ENCODE measurements around the gene UBE2D4.
"Not testable (repeated sequence)": the region's sequence is repeated elsewhere in the genome, so short reads cannot be mapped to it uniquely, and the experiment has no call there.

UBE2D4 gene

DNA sequence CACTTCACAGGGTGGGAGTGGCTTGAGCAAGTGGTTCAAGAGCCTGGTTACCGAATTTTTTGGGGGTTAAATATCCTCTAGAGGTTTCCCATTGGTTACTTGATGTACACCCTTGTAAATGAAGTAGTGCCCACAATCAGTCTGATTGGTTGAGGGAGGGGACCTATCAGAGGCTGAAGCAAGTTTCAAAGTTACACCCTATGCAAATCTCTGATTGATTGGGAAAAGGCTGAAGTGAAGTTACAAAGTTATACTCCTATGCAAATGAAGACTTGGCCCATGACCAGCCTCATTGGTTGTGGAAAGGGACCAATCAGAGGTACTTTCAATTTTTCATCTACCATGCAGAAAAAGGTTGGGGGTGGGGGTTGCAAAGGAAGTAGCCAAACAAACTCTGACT is 34.7 kb downstream of the UBE2D4 start:
- no peak for DNase-seq (ENCODE audit: low spot score)
- no peak for FAIRE-seq

DNA sequence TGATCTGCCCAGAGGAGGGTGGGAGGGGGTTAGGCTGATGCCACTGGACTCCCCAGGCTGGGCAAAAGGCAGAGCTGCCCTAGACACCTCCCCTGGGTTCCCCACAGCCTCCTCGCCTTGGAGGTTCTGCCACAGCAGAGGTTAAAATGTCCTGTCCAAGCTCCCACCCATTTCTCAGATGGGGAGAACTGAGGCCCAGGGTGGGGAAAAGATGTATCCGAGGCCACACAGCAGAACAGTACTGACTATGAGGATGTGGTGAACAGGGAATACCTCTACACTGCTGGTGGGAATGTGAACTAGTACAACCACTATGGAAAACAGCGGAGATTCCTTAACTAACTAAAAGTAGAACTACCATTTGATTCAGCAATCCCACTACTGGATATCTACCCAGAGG is 40.2 kb downstream of the UBE2D4 start:
- DNase-seq (ENCODE audit: low spot score); FAIRE-seq: not testable (repeated sequence)

DNA sequence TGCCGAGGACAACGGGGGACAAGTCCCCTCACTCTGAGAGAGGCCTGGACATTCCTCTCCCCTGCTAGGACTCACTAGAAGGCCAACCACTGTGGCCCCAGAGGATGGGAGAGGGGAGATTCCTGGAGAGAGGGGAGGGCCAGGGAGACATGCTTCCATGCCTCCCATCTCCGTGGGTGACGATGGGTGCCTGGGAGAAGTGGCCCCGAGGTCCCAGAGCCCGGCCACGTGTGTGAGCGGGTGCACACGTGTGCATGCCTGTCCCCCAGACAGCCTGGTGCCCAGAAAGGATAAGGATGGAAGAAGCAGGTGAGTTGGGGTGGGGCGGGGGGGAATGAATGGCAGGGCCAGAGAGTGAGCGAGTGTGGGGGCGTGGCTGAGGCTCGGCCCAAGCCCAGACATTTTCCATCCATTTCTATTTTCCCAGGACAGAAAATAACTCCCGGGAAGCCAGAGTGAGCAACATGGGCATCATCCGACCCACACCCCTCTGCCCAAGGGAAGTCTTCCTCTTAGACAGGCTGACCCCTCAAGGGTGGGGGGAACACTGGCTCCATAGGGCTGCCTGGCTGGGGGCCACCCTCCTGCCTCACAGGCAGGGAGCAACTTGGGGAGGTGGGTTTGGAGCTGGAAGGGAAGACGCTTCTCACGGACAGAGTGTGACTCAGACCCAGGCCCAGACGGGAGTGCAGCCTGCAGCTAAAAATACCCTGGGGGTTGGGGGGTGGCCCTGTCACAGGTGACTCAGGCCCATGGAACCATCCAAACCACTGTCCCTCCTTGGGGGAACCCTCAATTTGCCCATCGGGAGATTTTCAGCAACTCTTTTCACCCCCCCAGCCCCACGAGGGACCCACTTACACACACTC is 42.2 kb downstream of the UBE2D4 start:
- not testable (repeated sequence) for DNase-seq (ENCODE audit: low spot score); FAIRE-seq

DNA sequence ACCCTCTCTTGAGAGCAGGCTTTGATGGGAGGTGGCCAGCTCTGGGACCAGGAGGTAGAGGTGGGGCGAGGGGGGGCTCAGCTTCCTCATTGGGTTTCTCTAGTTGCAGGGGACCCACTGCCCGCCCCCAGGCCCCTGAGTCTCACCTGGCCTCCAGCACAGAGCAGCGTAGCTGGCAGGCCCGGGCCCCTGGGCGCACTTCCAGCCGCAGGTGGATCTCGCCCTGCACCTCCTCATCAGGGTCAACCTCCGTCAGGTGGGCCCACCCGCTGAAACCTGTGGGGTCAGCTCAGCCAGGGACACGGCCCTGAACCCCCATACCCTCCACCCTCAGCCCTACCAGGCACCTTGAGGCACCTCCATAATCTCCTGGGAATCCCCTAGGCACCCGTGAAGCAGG is 43.4 kb downstream of the UBE2D4 start:
- not testable (repeated sequence) for DNase-seq (ENCODE audit: low spot score); FAIRE-seq

DNA sequence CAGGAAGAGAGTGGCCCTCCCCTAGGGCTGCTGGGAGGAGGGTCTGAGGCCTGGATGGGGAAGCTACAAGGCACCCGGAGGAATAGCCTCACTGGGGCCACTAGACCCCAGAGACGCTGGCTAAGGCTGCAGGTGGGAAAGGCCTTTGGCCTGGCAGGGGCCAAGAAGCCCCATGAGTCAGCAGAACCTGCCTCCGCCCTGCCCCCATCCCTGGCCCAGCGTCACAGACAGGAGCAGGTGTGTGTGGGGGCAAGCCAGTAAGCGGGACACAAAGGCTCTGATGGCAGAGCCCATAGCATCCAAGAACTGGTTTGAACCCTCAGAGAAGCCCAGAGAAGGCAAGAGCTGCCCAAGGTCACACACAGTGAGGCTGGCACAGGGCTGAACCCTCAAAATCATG is 44.5 kb downstream of the UBE2D4 start:
- not testable (repeated sequence) for DNase-seq (ENCODE audit: low spot score); FAIRE-seq

DNA sequence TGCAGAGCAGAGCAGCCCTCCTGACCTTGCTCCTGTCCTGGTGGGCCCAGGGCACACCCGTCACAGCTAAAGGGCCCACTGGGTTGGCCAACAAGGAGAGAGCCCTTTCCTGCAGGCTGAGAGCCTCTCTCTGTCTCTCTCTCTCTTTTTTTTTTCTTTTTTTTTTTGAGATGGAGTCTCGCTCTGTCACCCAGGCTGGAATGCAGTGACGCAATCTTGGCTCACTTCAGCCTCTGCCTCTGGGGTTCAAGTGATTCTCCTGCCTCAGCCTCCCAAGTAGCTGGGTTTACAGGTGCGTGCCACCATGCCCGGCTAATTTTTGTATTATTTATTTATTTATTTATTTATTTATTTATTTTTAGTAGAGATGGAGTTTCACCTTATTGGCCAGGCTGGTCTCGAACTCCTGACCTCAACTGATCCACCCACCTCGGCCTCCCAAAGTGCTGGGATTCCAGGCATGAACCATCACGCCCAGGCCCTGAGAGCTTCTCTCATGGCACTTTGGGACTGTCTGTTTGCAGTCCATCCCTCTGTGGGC is 47.9 kb downstream of the UBE2D4 start:
- DNase-seq (ENCODE audit: low spot score); FAIRE-seq: not testable (repeated sequence)

DNA sequence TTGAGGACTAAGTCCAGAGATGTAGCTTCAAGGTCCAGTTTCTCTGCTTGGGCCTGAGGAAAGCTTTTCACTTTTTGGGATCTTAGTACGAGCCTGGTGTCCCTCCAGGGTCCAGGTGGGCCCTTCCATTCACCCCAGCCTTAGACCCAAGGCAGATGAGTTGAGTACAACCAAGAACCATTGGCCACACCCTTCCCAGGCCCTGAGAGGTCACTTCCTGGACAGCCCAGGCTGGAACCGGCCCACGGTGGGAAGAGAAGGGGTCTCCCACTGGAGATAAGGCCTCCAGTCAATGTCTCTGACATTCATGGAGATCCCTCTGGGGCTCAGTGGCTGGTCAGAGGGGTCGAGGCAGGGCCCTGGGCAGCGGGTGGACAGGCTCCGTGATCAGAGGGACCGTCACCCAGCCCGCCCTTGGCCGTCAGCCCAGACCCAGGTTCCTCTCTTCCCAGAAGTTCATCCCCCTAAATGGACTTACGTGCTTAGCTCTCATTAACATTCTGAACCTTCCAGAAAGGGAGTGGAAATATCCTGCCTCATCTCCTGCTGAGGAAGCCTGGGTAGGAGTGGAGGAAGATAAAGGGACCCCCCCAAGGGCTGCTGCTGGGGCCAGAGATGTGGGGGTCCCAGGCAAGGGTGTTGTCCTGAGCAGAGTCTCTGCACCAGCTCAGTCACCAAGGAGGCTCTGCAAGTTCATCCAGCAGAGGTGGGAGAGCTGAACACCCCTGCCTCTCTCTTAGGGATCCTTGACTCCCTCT is 48.7 kb downstream of the UBE2D4 start:
- not testable (repeated sequence) for FAIRE-seq; DNase-seq (ENCODE audit: low spot score)

DNA sequence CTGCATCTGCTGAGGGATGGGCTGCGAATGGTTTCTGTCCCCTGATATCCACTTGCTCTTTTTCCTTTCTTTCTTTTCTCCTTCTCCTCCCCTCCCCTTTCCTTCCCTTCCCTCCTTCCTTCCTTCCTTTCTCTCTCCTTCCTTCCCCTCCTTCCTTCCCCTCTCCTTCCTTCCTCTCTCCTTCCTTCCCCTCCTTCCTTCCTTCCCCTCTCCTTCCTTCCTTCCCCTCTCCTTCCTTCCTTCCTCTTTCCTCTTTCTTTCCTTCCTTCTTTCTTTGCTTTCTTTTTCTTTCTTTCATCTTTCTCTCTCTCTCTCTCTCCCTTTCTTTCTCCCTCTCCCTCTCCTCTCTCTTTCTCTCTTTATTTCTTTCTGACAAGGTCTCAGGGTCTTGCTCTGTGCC is 51.3 kb downstream of the UBE2D4 start:
- FAIRE-seq, result no peak

DNA sequence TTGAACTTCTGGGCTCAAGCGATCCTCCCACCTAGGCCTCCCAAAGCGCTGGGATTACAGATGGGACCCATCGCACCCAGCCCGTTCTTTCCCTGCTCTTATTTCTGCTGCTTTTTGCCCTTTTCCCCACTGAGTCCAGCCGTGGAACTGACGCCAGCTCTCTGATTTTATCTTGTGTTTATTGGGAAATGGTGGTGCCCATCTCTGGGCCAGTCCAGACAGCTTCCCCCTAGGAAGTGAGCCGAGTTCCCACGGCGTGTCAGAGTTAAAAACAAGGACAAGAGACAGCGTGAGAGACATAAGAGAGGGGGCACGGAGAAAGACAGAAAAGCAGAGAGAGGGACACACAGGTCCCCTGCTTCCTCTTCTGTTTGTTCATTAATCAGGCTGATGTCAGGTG is 51.9 kb downstream of the UBE2D4 start:
- not testable (repeated sequence) for DNase-seq (ENCODE audit: low spot score); FAIRE-seq

More for the DNA sequence above, 51.3 kb downstream of the UBE2D4 start:
- no peak for DNase-seq (ENCODE audit: low spot score)

DNA sequence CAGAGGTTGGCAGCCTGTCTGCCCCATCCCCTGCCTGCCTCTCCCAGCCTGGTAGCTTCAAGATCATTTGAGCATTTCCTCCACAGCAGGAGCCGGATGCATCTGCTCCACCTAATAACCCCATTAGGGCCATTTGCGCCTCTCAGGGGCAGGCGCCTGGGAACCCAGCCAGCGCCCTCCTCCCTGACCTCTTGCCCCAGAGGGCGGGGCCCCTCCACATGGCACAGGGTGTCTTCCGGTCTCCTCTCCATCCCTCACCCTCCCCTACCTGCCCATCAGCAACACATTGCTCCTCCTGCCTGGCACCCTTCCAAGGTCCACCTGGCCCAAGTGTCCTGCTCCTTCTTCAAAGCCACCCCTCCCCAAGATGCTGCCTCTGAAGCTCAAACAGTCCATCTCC is 56.6 kb downstream of the UBE2D4 start:
- not testable (repeated sequence) for DNase-seq (ENCODE audit: low spot score); FAIRE-seq

DNA sequence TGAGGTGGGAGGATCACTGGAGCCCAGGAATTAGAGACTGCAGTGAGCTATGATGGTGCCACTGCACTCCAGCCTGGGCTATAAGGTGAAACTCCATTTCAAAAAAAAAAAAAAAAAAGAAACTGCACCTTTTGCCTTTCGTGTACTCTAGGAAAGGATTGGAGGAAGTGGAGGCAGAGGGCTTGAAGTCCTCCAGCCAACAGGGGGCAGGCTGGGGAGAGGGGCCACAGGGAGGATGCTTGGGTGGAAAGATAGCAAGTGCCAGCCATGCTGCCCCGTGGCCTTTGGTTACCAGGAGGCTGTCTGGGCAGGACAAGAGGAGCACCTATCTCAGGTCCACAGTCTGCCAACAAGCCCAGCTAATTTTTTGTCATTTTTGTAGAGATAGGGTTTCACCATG is 57.5 kb downstream of the UBE2D4 start:
- DNase-seq (ENCODE audit: low spot score); FAIRE-seq: not testable (repeated sequence)

DNA sequence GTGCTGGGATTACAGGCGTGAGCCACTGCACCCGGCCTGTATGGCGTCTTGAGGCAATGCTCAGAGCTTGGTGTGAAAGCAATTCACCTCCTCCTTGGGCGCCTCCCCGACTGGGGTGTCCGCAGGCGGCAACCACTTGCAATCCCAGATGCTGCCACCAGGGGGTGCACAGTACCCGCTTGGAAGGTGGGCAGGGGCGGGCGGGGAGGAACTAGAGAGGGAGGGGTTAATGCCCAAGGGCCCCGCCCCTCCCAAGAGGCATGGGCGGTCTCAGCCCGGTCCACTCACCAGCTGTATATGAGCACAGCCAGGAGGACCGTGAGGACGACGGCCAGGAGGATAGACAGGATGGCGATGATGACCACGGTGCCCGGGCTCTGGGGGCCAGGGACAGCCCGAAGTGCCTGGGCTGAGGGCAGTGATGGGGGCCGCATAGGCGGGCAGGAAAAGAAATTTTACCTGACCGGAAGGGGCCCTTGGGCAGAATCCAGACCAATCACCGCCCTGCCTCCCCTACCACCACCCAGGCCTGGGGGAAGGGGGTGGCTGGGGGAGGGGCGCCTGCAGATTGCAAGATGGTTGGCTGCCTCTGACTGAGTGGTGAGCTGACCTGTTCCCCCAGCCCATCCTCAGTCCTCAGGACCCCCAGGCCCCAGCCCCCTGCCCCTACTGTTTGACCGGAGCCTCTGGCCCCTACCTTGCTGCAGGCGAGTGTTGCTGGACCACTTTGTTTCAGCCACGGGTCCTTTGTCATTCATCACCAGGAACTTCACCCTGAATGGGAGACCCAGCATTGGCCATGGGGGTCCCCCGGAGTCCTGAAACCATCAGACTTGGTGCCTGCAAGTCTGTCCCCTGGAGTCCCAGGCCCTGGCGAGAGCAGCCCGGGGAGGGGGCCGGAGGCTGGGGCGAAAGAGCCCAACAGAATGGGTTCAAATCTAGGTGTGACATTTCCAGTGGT is 59.9 kb downstream of the UBE2D4 start:
- not testable (repeated sequence) for DNase-seq (ENCODE audit: low spot score); FAIRE-seq

DNA sequence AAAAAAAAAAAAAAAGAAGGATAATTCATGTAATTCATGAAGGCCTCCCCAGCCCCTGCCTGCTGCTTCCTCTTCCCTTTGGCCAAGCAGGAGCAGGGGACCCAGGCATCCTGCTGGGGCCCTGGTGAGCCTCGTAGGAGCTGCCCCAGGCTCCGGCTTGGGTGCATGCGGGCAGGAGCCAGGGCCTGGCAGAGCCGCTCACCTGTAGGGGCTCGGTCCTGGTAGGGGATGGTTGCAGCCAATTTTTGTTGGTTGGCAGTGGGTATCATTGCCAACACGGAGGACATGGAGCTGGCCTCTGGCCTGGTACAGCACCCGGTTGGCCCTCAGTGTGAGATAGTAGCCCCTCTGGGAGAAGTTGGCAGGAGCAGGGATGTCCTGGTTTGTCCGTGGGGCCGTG is 61.2 kb downstream of the UBE2D4 start:
- not testable (repeated sequence) for DNase-seq (ENCODE audit: low spot score); FAIRE-seq

DNA sequence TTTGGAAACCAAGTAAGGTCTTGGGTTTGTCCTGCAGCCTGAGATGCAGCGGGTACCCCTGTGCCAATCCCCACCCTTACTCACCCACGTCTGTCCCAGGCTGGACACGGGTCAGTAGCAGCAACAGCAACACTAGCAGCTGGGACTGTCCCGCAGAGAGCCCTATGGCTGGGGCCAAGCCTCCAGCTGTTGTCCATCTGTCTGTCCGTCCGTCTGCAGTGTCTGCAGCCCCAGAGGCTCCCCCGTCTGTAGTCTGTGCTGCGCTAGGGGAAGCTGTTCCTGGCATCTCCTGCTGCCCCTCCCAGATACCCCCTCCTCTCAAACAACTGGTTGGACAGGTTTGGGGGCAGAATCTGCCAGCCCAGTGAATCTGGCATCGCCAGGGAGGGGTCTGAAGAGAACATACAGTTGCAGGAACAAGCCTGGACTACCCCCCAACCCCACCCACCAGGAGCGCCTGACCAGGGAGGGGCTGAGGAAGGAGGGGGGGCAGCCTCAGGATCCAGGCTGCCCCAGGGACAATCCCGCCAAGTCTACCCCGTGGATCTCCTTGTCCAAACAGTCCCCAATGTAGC is 63.9 kb downstream of the UBE2D4 start:
- not testable (repeated sequence) for FAIRE-seq; DNase-seq (ENCODE audit: low spot score)

DNA sequence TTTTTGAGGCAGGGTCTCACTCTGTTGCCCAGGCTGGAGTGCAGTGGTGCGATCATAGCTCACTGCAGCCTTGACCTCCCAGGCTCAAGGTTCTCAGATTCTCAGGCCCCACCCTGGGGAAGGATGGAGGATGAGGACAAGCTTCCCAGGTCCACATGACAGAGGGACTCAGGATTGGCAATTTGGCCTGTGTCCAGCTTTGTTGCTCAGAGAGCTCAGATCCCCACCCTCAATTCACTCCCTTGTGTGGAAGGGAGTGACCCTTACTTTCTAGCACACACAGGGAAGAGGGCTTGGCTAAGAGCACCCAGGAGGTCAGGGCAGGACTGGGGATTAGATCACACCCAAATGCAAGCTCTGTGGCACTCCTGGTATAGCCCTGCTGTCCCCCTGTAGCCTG is 64.6 kb downstream of the UBE2D4 start:
- not testable (repeated sequence) for DNase-seq (ENCODE audit: low spot score); FAIRE-seq

DNA sequence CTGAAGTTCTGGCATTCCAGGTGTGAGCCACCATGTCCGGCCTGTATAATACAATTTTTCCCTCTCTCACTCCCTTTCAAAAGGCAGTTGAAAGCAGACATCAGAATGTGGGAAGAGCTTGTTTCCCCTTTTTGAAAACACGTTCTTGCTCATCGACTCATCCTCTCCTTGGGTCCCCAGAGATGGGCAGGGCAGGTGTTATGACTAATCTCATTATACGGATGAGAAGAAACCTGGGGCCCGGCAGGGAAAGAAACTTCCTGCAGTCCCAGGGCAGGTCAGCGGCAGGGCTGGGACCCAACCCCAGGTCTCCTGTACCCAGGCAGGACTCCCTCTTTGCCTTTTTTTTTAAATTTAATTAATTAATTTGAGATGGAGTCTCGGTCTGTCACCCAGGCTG is 66.7 kb downstream of the UBE2D4 start:
- FAIRE-seq; DNase-seq (ENCODE audit: low spot score): not testable (repeated sequence)

DNA sequence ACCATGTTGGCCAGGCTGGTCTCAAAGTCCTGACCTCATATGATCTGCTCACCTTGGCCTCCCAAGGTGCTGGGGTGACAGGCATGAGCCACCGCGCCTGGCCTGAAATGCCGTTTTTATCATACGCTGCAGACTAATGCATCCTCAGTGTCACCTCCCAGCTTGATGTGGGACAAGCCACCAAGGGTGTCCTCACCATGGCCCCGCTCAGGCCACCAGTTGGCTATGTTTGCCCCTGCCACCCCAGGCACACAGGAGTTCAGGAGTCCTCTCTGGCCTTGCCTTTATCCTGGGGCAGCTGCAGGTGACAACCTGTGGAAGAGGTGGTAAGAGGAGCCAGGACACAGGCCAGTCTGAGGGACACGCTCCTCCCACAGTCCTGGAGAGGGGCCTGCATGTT is 68.4 kb downstream of the UBE2D4 start:
- FAIRE-seq; DNase-seq (ENCODE audit: low spot score): not testable (repeated sequence)

DNA sequence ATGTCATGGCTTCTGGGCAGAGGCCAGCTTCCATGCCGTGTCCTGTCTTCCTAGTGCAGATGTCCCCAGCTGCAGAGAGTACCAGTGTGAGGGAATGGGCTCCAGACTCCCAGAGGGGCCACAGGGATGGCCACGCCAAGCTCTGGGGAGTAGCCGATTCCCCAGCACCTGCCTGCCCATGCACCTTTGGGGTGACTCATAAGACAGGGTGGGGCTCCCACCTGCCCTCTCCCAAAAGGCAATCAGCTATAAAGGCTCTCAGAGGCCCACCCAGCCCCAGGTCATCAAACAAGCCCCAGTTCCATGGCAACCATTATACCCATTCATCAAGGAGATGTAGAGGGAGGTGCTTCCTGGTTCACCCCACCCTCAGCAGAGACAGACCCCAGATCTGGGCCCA is 71.3 kb downstream of the UBE2D4 start, which contains the start of gene SPDYE1:
TSS of gene SPDYE1 (plus strand) at position 366 of the 400 bp plus-strand sequence. CDS start 2,053 bp downstream, outside the sequence.
- FAIRE-seq; DNase-seq (ENCODE audit: low spot score): not testable (repeated sequence)
